WTC11 (cell line): ENCODE results near the gene GPR108. TPM values are rescaled to one million over a fixed set of nuclear protein-coding genes. Genes with fewer than 3 reads are reported as not detected.

Source experiments
- ATAC-seq: fragments of 200-7000 bp; cut with Tn5 transposase; 2 replicates; pipeline ENCODE4 v1.10.0; 2021; ENCODE audit warnings: mild to moderate bottlenecking, moderate library complexity
- CTCF ChIA-PET: fragments of 300-600 bp; sonication (Branson Sonifier 250); formaldehyde crosslinking; loops from one replicate; lab custom pipeline; 2021; ENCODE audit warnings: antibody characterized with exemption; lab: Charles Lee
- POLR2A ChIA-PET: fragments of 350-600 bp; sonication (Branson Sonifier 250); formaldehyde crosslinking; loops from one replicate; lab custom pipeline; 2021; ENCODE audit warnings: antibody characterized with exemption; lab: Charles Lee
- DNase-seq: peaks from one replicate; pipeline ENCODE4 v3.0.0; 2021; ENCODE audit warnings: low spot score
- H3K27ac Mint-ChIP-seq: 2 replicates; pipeline ENCODE4 v1.8.0; 2021; ENCODE audit warnings: mixed read lengths
- H3K27me3 Mint-ChIP-seq: 2 replicates; pipeline ENCODE4 v1.8.0; 2021; ENCODE audit warnings: low read depth, mild to moderate bottlenecking, moderate library complexity, mixed read lengths
- H3K36me3 Mint-ChIP-seq: 2 replicates; pipeline ENCODE4 v1.8.0; 2021; ENCODE audit warnings: mixed read lengths
- H3K4me1 Mint-ChIP-seq: 2 replicates; pipeline ENCODE4 v1.8.0; 2022; ENCODE audit warnings: mixed read lengths
- H3K4me3 Mint-ChIP-seq: 2 replicates; pipeline ENCODE4 v1.8.0; 2021; ENCODE audit warnings: mild to moderate bottlenecking, moderate library complexity, mixed read lengths
- H3K9me3 Mint-ChIP-seq: 2 replicates; pipeline ENCODE4 v1.8.0; 2021; ENCODE audit warnings: mixed read lengths
- CBFB ChIP-seq: sonication (generic); formaldehyde crosslinking; IDR thresholded peaks from 2 replicates; pipeline ENCODE4 v1.8.1; 2022; ENCODE audit warnings: mild to moderate bottlenecking, low read depth, missing genetic modification reagents
- CREB1 ChIP-seq: sonication (generic); formaldehyde crosslinking; IDR thresholded peaks from 2 replicates; pipeline ENCODE4 v1.8.0; 2023; ENCODE audit warnings: mild to moderate bottlenecking, missing genetic modification reagents
- CREM ChIP-seq: sonication (generic); formaldehyde crosslinking; IDR thresholded peaks from 2 replicates; pipeline ENCODE4 v1.8.1; 2022; ENCODE audit warnings: mild to moderate bottlenecking, missing genetic modification reagents, moderate library complexity
- GABPB1 ChIP-seq: sonication (generic); formaldehyde crosslinking; IDR thresholded peaks from 2 replicates; pipeline ENCODE4 v1.8.1; 2023; ENCODE audit warnings: mild to moderate bottlenecking, missing genetic modification reagents
- NR2C2 ChIP-seq: sonication (generic); formaldehyde crosslinking; IDR thresholded peaks from 2 replicates; pipeline ENCODE4 v1.8.0; 2022; ENCODE audit warnings: mild to moderate bottlenecking, missing genetic modification reagents
- TEAD1 ChIP-seq: sonication (generic); formaldehyde crosslinking; IDR thresholded peaks from 2 replicates; pipeline ENCODE4 v1.8.0; 2022; ENCODE audit warnings: mild to moderate bottlenecking, missing genetic modification reagents
- ZNF317 ChIP-seq: sonication (generic); formaldehyde crosslinking; IDR thresholded peaks from 2 replicates; pipeline ENCODE4 v1.8.1; 2023; ENCODE audit warnings: low read depth, mild to moderate bottlenecking, moderate library complexity, missing genetic modification reagents, borderline replicate concordance
- ZNF423 ChIP-seq: fragments of 250-450 bp; sonication (Bioruptor Pico); IDR thresholded peaks from 2 replicates; pipeline ENCODE4 v2.1.2; 2022; ENCODE audit warnings: mild to moderate bottlenecking, moderate library complexity
- total RNA-seq: library from RNA; stranded (reverse); gene quantifications from 3 replicates; pipeline ENCODE4 v1.2.3, GENCODE V29; 2021
- TF ChIP-seq, protein P1 (sequence below): sonication (generic); formaldehyde crosslinking; IDR thresholded peaks from 2 replicates; pipeline ENCODE4 v1.8.0; 2022; ENCODE audit warnings: mild to moderate bottlenecking, missing genetic modification reagents
- TF ChIP-seq, protein P2 (sequence below): sonication (generic); formaldehyde crosslinking; IDR thresholded peaks from 2 replicates; pipeline ENCODE4 v1.8.0; 2023; ENCODE audit warnings: missing genetic modification reagents, mild to moderate bottlenecking, borderline replicate concordance

GPR108 gene
- total RNA-seq, 1 experiment from 2014 or later, result 48.7 TPM

DNA sequence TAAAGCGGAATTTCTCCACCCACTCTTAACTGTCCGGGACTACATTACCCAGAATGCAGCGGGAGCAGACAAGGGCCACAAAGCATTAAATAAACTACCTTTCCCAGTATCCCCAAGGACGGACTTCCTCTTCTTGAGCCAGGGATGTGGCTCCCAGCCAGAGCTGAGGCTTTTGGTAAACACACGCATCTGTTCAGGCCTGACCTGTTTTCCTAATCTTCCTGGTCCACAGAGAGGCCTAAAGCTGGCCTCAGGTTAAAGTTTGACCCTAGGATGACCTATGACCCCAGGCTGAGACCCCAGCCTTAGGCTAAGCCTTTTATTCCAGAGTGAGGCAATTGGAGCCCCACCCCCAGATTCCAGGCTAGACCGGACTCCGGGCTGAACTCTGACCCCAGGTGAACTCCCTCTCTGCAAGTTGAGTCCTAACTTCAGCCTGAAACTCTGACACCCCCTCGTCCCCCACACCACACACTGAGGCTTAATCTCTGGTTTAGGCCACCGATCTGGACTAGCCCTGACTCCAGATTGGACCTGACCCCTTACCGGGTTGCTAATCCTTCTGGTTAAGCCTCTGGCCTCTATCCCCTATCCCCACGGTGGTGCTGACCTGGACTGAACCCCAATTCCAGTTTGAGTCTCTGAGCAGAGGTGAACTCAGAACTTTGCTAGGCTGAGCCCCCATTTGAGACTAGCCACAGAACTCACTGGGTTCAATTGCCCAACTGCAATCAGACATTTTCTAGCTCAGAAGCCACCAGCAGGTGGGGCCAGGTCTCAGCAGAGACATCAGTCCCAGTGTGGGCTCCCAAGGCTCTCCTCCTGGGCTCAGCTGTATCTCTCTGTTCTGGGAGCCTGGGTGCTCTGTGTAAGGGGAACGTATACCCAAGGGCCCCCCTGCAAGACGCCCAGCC, 750 bp upstream of the GPR108 start:
- ATAC-seq, result peak; percentile 5
- peak overlapping the region; percentile 97 for H3K4me3 Mint-ChIP-seq
- DNase-seq, result peak; percentile 68
- H3K36me3 Mint-ChIP-seq, result peaks cover 7% of the 10 kb centered on the region
- no peaks in the 10 kb centered on the region for H3K27me3 Mint-ChIP-seq
- TF ChIP-seq NR2C2 (peak; percentile 59; the same call in 1 of the 2 replicates), GABPB1 (0 out of 2 replicates have a peak, but pooled peaks have one; percentile 24), CBFB (CRISPR knock-in tag) (no peak), CREM (no peak)
- H3K4me1 Mint-ChIP-seq, result peaks cover 51% of the 10 kb centered on the region
- ChIA-PET CTCF (interaction anchor here (0.6 to 4.6 kb wide), 23 partner anchors 10 to 398 kb away, joined by 3 to 85 read pairs (median 4); partner anchors contain the start of genes SH2D3A and VAV1), POLR2A (interaction anchor here (0.6 to 3.9 kb wide), 6 partner anchors 13 to 262 kb away, joined by 3 to 29 read pairs (median 4); partner anchors contain the start of gene SH2D3A)
- no peaks in the 10 kb centered on the region for H3K9me3 Mint-ChIP-seq
- H3K27ac Mint-ChIP-seq, result peak overlapping the region; percentile 96

DNA sequence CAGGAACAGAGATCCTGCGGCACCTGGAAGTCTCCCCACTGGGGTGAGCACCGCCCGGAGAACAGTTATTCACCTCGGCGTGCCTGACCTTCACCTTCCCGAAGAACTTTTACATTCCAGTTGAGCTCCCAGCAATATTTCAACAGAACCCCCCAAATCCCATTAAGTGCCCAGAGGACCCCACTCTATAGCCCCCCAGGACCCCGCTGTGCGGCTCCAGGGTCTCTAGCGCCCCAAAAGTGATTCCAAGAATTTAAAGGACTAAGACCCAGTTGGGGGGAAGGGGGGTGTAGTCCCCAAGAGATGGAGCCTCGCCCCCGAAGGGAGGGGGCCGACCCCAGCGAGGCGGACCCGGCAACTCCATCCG, 480 bp downstream of the GPR108 start:
- Mint-ChIP-seq H3K36me3 (peaks cover 9% of the 10 kb centered on the region), H3K4me1 (peaks cover 42% of the 10 kb centered on the region), H3K9me3 (no peaks in the 10 kb centered on the region), H3K27ac (peak overlapping the region; percentile 97), H3K27me3 (no peaks in the 10 kb centered on the region), H3K4me3 (peak overlapping the region; percentile 97)
- ChIA-PET CTCF (interaction anchor here (0.8 to 4.6 kb wide), 17 partner anchors 9 to 518 kb away, joined by 3 to 85 read pairs (median 6); partner anchors contain the start of genes SH2D3A and VAV1), POLR2A (interaction anchor here (0.5 to 3.9 kb wide), 5 partner anchors 16 to 571 kb away, joined by 3 to 29 read pairs (median 5); partner anchors contain the start of gene SH2D3A)
- ATAC-seq (no peak), DNase-seq (no peak)
- TF ChIP-seq GABPB1 (no peak), ZNF317 (CRISPR knock-in tag) (no peak), CBFB (CRISPR knock-in tag) (no peak), CREB1 (no peak)
- TF ChIP-seq, protein P1, sequence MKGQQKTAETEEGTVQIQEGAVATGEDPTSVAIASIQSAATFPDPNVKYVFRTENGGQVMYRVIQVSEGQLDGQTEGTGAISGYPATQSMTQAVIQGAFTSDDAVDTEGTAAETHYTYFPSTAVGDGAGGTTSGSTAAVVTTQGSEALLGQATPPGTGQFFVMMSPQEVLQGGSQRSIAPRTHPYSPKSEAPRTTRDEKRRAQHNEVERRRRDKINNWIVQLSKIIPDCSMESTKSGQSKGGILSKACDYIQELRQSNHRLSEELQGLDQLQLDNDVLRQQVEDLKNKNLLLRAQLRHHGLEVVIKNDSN (CRISPR knock-in tag), result no peak

DNA sequence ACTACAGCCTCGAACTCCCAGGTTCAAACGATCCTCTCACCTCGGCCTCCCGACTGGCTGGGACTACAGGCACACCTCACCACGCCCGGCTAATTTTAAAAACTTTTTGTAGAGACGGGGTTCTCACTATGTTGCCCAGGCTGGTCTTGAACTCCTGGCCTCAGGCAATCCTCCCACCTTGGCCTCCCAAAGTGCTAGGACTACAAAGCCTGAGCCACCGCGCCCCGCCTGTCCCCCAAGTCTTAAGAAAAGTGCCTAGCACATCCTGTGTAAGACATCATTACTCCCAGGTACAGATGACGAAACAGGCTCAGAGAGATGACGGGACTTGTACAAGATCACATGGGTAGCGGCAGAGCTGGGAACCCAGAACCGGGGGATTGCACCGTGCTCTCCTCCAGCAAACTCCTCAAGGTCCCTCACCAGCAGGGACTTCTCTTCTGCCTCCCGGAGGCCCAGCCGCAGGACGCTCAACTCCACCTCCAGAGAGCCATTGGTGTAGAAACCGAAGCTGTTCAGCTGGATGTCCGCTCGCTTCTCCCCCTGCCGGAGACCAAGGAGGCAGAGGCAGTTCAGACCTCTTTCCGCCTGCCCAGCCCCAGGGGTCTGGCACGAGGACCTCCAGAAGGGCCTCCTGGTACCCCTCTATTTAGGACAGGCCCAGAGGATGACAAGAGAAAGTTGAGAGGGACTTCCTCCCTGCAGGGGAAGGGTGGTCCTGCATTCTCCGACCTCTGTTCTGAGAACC, 1.0 kb downstream of the GPR108 start:
- peak; percentile 4 for ATAC-seq
- peaks cover 9% of the 10 kb centered on the region for H3K36me3 Mint-ChIP-seq
- H3K27ac Mint-ChIP-seq, result peak overlapping the region; percentile 97
- H3K4me1 Mint-ChIP-seq, result peaks cover 38% of the 10 kb centered on the region
- TF ChIP-seq TEAD1 (CRISPR knock-in tag) (no peak), GABPB1 (peak; percentile 61), ZNF423 (CRISPR knock-in tag) (peak; percentile 11; the same call in 1 of the 2 replicates)
- TF ChIP-seq, protein P2, sequence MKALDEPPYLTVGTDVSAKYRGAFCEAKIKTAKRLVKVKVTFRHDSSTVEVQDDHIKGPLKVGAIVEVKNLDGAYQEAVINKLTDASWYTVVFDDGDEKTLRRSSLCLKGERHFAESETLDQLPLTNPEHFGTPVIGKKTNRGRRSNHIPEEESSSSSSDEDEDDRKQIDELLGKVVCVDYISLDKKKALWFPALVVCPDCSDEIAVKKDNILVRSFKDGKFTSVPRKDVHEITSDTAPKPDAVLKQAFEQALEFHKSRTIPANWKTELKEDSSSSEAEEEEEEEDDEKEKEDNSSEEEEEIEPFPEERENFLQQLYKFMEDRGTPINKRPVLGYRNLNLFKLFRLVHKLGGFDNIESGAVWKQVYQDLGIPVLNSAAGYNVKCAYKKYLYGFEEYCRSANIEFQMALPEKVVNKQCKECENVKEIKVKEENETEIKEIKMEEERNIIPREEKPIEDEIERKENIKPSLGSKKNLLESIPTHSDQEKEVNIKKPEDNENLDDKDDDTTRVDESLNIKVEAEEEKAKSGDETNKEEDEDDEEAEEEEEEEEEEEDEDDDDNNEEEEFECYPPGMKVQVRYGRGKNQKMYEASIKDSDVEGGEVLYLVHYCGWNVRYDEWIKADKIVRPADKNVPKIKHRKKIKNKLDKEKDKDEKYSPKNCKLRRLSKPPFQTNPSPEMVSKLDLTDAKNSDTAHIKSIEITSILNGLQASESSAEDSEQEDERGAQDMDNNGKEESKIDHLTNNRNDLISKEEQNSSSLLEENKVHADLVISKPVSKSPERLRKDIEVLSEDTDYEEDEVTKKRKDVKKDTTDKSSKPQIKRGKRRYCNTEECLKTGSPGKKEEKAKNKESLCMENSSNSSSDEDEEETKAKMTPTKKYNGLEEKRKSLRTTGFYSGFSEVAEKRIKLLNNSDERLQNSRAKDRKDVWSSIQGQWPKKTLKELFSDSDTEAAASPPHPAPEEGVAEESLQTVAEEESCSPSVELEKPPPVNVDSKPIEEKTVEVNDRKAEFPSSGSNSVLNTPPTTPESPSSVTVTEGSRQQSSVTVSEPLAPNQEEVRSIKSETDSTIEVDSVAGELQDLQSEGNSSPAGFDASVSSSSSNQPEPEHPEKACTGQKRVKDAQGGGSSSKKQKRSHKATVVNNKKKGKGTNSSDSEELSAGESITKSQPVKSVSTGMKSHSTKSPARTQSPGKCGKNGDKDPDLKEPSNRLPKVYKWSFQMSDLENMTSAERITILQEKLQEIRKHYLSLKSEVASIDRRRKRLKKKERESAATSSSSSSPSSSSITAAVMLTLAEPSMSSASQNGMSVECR (CRISPR knock-in tag), result 0 out of 2 replicates have a peak, but pooled peaks have one; percentile 0
- TF ChIP-seq, all 79 proteins: peak for 3
- H3K27me3 Mint-ChIP-seq, result no peaks in the 10 kb centered on the region
- no peaks in the 10 kb centered on the region for H3K9me3 Mint-ChIP-seq
- peak; percentile 65 for DNase-seq
- CTCF ChIA-PET, result interaction anchor here (0.5 to 4.6 kb wide), 12 partner anchors 8 to 518 kb away, joined by 3 to 31 read pairs (median 4); partner anchors contain the start of genes KHSRP and VAV1
- H3K4me3 Mint-ChIP-seq, result peak overlapping the region; percentile 97
- POLR2A ChIA-PET, result interaction anchor here (0.5 kb wide), 1 partner anchor 55 kb away, joined by 3 read pairs; no protein-coding TSS in a partner anchor
